Fibroblast of skin of left biceps (primary cell): Measurements from ENCODE around the gene STEAP2.
"Not testable (repeated sequence)": the region's sequence is repeated elsewhere in the genome, so short reads cannot be mapped to it uniquely, and the experiment has no call there.

Experiments used
- DNase-seq, 2 experiments: peaks; one replicate each; pipeline ENCODE4 v3.0.0-alpha.2; 2013; ENCODE audit warnings: low read depth in 2 of 2

STEAP2 gene

GRCh38 chr7:90211391-90212148 is at the start of gene STEAP2:
TSS of gene STEAP2 (plus strand) at chr7:90211740. CDS start at chr7:90225083, 13,343 bp downstream.
- DNase-seq: peak; percentile 87 to 89

DNA sequence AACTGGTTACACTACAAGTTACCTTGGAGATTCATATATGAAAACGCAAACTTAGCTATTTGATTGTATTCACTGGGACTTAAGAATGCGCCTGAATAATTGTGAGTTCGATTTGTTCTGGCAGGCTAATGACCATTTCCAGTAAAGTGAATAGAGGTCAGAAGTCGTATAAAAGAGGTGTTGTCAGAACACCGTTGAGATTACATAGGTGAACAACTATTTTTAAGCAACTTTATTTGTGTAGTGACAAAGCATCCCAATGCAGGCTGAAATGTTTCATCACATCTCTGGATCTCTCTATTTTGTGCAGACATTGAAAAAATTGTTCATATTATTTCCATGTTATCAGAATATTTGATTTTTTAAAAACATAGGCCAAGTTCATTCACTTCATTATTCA is 48.0 kb upstream of the STEAP2 start:
- DNase-seq: no peak

- DNase-seq: no peak
Measured at GRCh38 chr7:90165724-90166123, 45.8 kb upstream of the STEAP2 start.

GRCh38 chr7:90166153-90166552 is 45.4 kb upstream of the STEAP2 start:
- DNase-seq: no peak

- no peak for DNase-seq
Measured at GRCh38 chr7:90167361-90167760, 44.2 kb upstream of the STEAP2 start.

DNA sequence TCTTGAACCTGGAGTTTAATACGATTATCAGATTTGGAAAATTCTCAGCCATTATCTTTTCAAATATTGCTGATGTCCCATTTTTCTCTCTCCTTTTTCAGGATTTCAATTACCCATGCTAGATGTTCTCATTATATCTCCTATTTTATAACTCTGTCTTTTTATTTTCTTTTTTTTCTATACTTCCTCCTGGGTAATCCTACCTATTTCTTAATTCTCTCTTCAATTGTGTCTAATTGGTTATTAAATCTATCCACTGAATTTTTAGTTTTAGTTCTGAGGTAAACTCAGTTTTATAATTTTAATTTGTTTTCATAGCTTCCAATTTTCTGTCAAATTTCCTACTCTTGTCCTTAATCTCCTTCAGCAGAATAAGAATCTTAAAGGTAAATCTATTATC is 41.6 kb upstream of the STEAP2 start:
- DNase-seq: no peak

GRCh38 chr7:90172121-90172520 is 39.4 kb upstream of the STEAP2 start:
- no peak for DNase-seq

DNA sequence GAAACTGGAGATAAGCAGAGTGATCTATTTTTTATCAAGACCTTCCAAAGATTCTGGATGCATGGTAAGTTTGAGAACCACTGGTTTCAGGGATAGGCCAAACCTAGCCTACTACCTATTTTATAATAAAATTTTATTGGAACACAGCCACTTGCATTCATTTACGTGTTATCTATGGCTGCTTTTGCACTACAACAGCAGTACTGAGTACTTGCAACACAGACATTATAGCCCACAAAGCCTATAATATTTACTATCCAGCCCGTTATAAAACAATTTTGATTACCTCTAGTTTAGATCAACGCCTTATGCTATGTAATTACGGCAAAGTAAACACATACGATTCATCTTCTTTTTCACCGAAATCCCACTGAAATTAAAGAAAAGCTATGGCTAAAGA is 38.9 kb upstream of the STEAP2 start:
- DNase-seq: no peak

DNA sequence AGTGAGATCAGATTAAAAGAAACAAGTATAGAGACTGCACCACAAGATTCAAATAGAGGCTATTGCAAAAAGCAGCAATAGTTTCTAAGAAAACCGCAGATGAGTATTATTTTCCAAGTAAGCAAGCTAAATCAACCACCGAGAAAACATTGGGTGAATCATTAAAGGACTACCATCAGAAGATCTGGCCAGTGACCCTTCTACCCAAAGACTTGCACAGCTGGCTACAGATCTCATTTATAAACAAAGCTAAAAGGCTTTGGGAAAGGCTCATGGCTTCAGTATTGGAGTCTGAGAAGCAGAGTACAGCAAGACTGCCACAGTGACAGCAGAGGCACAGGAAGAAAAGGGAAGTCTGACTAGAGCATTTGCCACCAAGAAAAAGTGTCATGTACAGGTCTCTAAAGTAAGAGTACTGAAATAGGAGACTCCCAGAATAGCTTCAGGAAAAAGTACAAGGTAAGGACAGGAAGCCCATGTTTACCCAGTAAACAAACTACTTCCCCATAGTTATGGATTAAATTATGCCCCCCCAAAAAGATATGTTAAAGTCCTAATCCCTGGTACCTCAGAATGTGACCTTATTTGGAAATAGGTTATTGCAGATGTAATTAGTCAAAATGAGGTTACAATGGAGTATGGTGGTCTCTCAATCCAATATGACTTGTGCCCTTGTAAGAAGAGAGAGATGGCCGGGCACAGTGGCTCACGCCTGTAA is 38.3 kb upstream of the STEAP2 start:
- DNase-seq: no peak

- no peak for DNase-seq
Measured at GRCh38 chr7:90175667-90176066, 35.9 kb upstream of the STEAP2 start.

DNA sequence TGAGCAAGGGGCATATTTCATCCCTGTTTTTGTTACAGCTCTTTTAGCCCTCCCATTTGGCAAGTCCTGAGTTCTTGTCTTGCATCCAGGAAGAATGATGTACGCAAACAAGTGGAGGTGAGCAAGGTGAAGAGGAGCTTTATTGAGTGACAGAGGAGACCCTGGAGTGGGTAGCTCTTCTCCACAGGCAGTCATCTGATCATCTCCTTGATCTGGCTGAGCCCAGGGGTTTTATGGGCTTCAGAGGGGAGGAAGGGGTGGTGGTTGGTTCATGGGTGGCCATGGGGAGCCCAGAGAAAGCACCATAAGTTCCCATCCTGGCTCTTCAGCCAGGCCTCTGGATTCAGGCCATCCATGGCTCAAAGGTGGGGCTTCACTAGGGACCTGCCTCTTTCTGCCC is 35.3 kb upstream of the STEAP2 start:
- no peak for DNase-seq

DNA sequence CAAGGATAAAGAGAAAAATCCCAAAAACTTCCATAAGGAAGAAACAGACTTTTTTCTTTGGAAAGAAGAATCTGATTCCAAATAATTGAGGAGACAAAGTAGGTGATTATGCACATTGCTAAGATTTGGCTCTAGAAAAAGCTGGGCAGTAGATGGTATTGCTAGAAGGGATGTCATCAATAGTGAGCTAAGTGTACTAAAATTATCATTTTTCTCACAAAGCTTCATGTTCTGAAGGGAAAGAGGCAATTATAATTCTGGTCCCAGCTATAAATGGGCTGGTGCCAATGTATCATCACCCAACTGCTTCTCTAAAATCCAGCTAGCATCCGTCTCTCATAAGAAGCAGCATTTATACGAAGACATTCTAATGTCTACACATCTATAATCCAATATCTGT is 33.4 kb upstream of the STEAP2 start:
- no peak for DNase-seq

GRCh38 chr7:90178679-90179278 is 32.8 kb upstream of the STEAP2 start:
- peak; percentile 28 to 44 for DNase-seq

DNA sequence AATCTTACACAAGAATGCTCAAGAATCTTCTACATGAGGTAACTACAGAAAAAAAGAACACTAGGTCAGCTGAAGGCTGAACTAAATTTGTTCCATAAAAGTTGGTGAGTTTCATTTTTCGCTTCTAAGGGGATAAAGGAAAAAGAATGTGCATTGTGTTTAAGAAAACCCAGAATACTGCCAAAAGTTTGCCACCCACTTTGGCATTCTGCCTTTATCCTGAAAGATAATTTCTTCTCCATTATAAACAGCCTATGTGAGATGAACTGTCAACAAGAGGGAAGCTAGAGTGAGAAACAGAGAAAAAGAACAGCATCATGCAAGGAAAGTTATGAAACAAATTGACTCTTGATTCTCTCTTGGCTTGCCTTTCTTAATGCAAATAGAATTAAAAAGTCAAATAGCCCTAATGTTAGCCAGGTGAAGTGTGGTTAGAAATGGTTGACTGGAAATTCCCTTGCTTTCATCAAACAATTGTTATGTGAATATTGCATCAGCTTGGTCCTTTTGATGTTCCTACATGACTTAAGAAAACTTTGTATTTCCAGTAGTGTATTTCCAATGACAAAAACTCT is 31.4 kb upstream of the STEAP2 start:
- peak; percentile 12 to 29 for DNase-seq

- no peak for DNase-seq
Measured at GRCh38 chr7:90180649-90181048, 30.9 kb upstream of the STEAP2 start.

GRCh38 chr7:90181485-90181884 is 30.1 kb upstream of the STEAP2 start:
- DNase-seq: no peak

GRCh38 chr7:90186290-90186689 is 25.2 kb upstream of the STEAP2 start:
- not testable (repeated sequence) for DNase-seq

- DNase-seq: no peak
Measured at GRCh38 chr7:90187507-90188050, 24.0 kb upstream of the STEAP2 start.

DNA sequence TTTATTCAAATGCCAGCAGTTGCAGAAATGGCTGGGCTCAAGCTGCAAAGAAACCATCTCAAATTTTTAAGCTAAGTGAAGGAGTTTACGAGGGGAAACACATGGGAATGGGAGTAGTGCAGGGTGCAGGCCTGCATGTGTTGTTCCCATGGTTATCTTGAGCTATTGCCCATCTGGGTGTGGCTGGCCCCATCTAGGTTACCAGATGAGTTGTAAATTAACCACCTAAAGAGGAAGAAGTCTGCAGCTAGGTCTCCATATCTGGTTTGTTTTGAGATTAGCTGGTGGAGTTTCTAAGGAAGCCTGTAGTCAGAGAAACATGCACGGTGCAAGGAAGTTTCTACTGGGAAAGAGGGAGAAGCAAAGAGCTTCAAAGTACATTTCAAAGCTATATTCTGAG is 23.3 kb upstream of the STEAP2 start:
- DNase-seq: no peak

DNA sequence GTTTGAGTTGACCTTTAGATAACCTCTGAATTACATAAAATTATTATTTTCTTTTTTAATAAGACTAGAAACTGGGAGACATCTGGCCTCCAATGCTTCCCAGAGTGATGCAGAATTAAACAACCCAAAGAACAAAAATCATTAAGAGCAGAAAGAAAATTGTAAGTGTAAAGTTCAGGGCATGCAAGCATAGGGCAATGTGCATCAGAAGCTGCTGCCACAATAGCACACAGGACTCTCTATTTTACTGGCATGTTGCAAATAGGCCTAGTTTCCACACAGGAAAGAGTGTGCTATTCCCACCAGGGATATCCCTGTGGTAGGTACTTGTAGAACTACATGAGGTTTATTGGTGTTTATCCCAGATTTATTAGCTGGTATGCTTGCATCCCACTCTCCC is 20.5 kb upstream of the STEAP2 start:
- DNase-seq: no peak

DNA sequence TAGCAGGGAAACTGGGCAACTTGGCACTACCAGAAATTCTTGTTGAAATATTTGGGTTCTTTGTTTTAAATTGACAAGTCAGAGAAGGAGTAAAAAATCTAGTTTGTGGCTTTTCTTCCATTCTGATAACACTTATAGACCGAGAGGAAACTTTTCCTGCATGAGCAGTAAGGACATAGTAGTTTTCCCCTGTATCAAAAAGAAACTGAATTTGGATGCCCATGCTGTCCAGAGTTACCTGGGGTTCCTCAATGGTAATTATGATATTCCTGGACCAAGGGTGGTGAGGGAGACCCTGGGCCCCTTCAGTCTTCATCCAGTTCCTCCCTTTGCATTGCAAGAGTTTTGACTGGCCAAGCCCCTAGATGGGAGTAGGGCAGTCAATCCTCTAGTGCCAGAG is 19.9 kb upstream of the STEAP2 start:
- no peak for DNase-seq
